Upper lobe of left lung (tissue), 4 donors: Measurements from ENCODE around the gene PALMD.

ENCODE experiments used
- CTCF ChIP-seq, 6 experiments: fragments of 450-650 bp in 4 of 6; fragments of 200-600 bp in 2 of 6; sonication (generic) in 2 of 6; IDR thresholded peaks; one replicate each; pipeline ENCODE4 v1.5.1; 2016 to 2019; ENCODE audit warnings: antibody characterized with exemption in 6 of 6
- EP300 ChIP-seq, 4 donors: sonication (generic); formaldehyde crosslinking; IDR thresholded peaks; one replicate each; pipeline ENCODE4 v1.5.1; 2017; ENCODE audit warnings: antibody characterized with exemption in 4 of 4, control low read depth in 2 of 4
- POLR2A ChIP-seq, 4 donors: fragments of 450-650 bp; IDR thresholded peaks; one replicate each; pipeline ENCODE4 v1.5.1; 2016 to 2017; ENCODE audit warnings: antibody characterized with exemption in 4 of 4, mild to moderate bottlenecking in 2 of 4

GRCh38 chr1:99622702-99623347 is 23.1 kb upstream of the PALMD start:
- TF ChIP-seq CTCF (IDR thresholded peaks at IDR 0.05) (no peak), POLR2A (IDR thresholded peaks at IDR 0.05) (no peak), EP300 (IDR thresholded peaks at IDR 0.05) (no peak)
